ENCODE data around the gene CD22. TPM values are rescaled to one million over a fixed set of nuclear protein-coding genes. Genes with fewer than 3 reads are reported as not detected.

CD22 gene
- total RNA-seq, 1 experiment from 2014 or later, result not detected

- no peak overlapping the region for H2BK15ac ChIP-seq (ENCODE audit: low read depth, low read length)
- H3K23me2 ChIP-seq (ENCODE audit: insufficient read length, low read depth, low read length, poor library complexity, severe bottlenecking), result no peaks in the 10 kb centered on the region
- H3K4ac ChIP-seq (ENCODE audit: low read depth, low read length), result no peak overlapping the region
- no peak overlapping the region for H2BK120ac ChIP-seq (ENCODE audit: low read depth, low read length, poor library complexity, severe bottlenecking)
- H4K20me1 ChIP-seq (ENCODE audit: control insufficient read depth, insufficient read depth, insufficient read length), result no peaks in the 10 kb centered on the region
- Mint-ChIP-seq H3K27me3 (ENCODE audit: low read depth) (no peaks in the 10 kb centered on the region; the same call in 1 of the 2 replicates), H3K9me3 (no peaks in the 10 kb centered on the region), H3K36me3 (ENCODE audit: insufficient read depth in 1 of 3, low read depth in 3 of 3) (peaks cover 0 to 2% (median 0%) of the 10 kb centered on the region in 3 experiments; a peak in 1 of 7 replicates), H3K27ac (peak overlapping the region in 1 of 3 experiments; percentile 90; a peak in 3 of 7 replicates), H3K4me3 (no peak overlapping the region), H3K4me1 (no peaks in the 10 kb centered on the region)
- no peak overlapping the region for H4K91ac ChIP-seq (ENCODE audit: insufficient read length, low read depth, low read length)
- no peak overlapping the region for H3K23ac ChIP-seq (ENCODE audit: insufficient read length, low read depth, low read length)
- H3K56ac ChIP-seq (ENCODE audit: insufficient read length, low read depth, low read length), result no peak overlapping the region
- no peak overlapping the region for H2BK20ac ChIP-seq (ENCODE audit: low read depth, low read length, poor library complexity, severe bottlenecking)
- H3K14ac ChIP-seq (ENCODE audit: insufficient read depth, low read length), result no peak overlapping the region
- no peak overlapping the region for H3K18ac ChIP-seq (ENCODE audit: insufficient read length, low read depth, low read length)
- H2BK12ac ChIP-seq (ENCODE audit: insufficient read length, low read depth, low read length), result no peak overlapping the region
- no peaks in the 10 kb centered on the region for H3K79me2 ChIP-seq (ENCODE audit: insufficient read depth, low read length)
- no peak overlapping the region for H2BK5ac ChIP-seq (ENCODE audit: insufficient read length, low read length)
- H3K27me3 ChIP-seq (ENCODE audit: insufficient read depth, low read length), result no peaks in the 10 kb centered on the region
- no peak overlapping the region for H3K9ac ChIP-seq (ENCODE audit: extremely low read depth, insufficient read length, low read length)
- H4K8ac ChIP-seq (replicated peaks; ENCODE audit: insufficient read length, low read depth, low read length), result no peak overlapping the region
- no peaks in the 10 kb centered on the region for H3K79me1 ChIP-seq (ENCODE audit: insufficient read depth, low read depth, low read length, poor library complexity, severe bottlenecking)
- no CpG with 5 or more reads among the region's 7 CpGs for WGBS (ENCODE audit: extremely low coverage, insufficient read length, low lambda C conversion rate)
- no peak overlapping the region for H2AK5ac ChIP-seq (ENCODE audit: insufficient read length, low read length)
- H3T11ph ChIP-seq (ENCODE audit: low read length), result no peak overlapping the region
- no peak overlapping the region for H2AFZ ChIP-seq (ENCODE audit: low read length)
- no peak for DNase-seq
- no peak for TF ChIP-seq CTCF (conservative IDR thresholded peaks at IDR 0.05)
- H3K27ac ChIP-seq (ENCODE audit: insufficient read length, low read depth, low read length), result no peak overlapping the region
- H3K4me2 ChIP-seq (ENCODE audit: insufficient read depth, insufficient read length, low read length), result no peak overlapping the region
- H4K5ac ChIP-seq (ENCODE audit: insufficient read length, low read depth, low read length), result no peak overlapping the region
- H3K4me1 ChIP-seq (ENCODE audit: insufficient read depth, low read length), result no peaks in the 10 kb centered on the region
- H3K9me3 ChIP-seq (ENCODE audit: control insufficient read depth, low read depth, low read length), result no peaks in the 10 kb centered on the region
Observed at GRCh38 chr19:35313587-35313986, 15.4 kb upstream of the CD22 start.

Measured in H9 (cell line).